Measurements from ENCODE around the gene AGAP9. TPM values are rescaled to one million over a fixed set of nuclear protein-coding genes. Genes with fewer than 3 reads are reported as not detected.
"Not testable (repeated sequence)": the region's sequence is repeated elsewhere in the genome, so short reads cannot be mapped to it uniquely, and the experiment has no call there.

Gene AGAP9
- total RNA-seq, 1 experiment from 2014 or later, result 8.6 TPM

GRCh38 chr10:47564318-47564717 lies 40.9 kb upstream of the AGAP9 start:
- H3K27me3 Mint-ChIP-seq (ENCODE audit: low read depth); H4K20me1 ChIP-seq (ENCODE audit: control insufficient read depth, insufficient read depth, insufficient read length); H3K27ac Mint-ChIP-seq; H3K4me1 Mint-ChIP-seq; H3K23me2 ChIP-seq (ENCODE audit: insufficient read length, low read depth, low read length, poor library complexity, severe bottlenecking); H2BK5ac ChIP-seq (ENCODE audit: insufficient read length, low read length); H2BK120ac ChIP-seq (ENCODE audit: low read depth, low read length, poor library complexity, severe bottlenecking); H3K4me3 Mint-ChIP-seq; H2BK20ac ChIP-seq (ENCODE audit: low read depth, low read length, poor library complexity, severe bottlenecking); H3K4ac ChIP-seq (ENCODE audit: low read depth, low read length); H2BK15ac ChIP-seq (ENCODE audit: low read depth, low read length); H3K79me2 ChIP-seq (ENCODE audit: insufficient read depth, low read length); H4K8ac ChIP-seq (replicated peaks; ENCODE audit: insufficient read length, low read depth, low read length); H3K36me3 Mint-ChIP-seq (ENCODE audit: insufficient read depth in 1 of 3, low read depth in 3 of 3); H2AFZ ChIP-seq (ENCODE audit: low read length); H2AK5ac ChIP-seq (ENCODE audit: insufficient read length, low read length); H3K18ac ChIP-seq (ENCODE audit: insufficient read length, low read depth, low read length); DNase-seq; H3T11ph ChIP-seq (ENCODE audit: low read length); H3K79me1 ChIP-seq (ENCODE audit: insufficient read depth, low read depth, low read length, poor library complexity, severe bottlenecking); H4K91ac ChIP-seq (ENCODE audit: insufficient read length, low read depth, low read length); H3K27ac ChIP-seq (ENCODE audit: insufficient read length, low read depth, low read length); H3K23ac ChIP-seq (ENCODE audit: insufficient read length, low read depth, low read length); H3K9me3 ChIP-seq (ENCODE audit: control insufficient read depth, low read depth, low read length); H3K14ac ChIP-seq (ENCODE audit: insufficient read depth, low read length); H3K27me3 ChIP-seq (ENCODE audit: insufficient read depth, low read length); H3K4me2 ChIP-seq (ENCODE audit: insufficient read depth, insufficient read length, low read length); H3K4me1 ChIP-seq (ENCODE audit: insufficient read depth, low read length); H3K9ac ChIP-seq (ENCODE audit: extremely low read depth, insufficient read length, low read length); H3K9me3 Mint-ChIP-seq; H2BK12ac ChIP-seq (ENCODE audit: insufficient read length, low read depth, low read length); H4K5ac ChIP-seq (ENCODE audit: insufficient read length, low read depth, low read length); H3K56ac ChIP-seq (ENCODE audit: insufficient read length, low read depth, low read length): not testable (repeated sequence)
- WGBS (ENCODE audit: extremely low coverage, insufficient read length, low lambda C conversion rate), result no CpG with 5 or more reads among the region's 16 CpGs

- not testable (repeated sequence) for H2BK15ac ChIP-seq (ENCODE audit: low read depth, low read length); H3K4me1 ChIP-seq (ENCODE audit: insufficient read depth, low read length); H3K14ac ChIP-seq (ENCODE audit: insufficient read depth, low read length); H3T11ph ChIP-seq (ENCODE audit: low read length); H2AK5ac ChIP-seq (ENCODE audit: insufficient read length, low read length); H3K4me3 Mint-ChIP-seq; H3K9ac ChIP-seq (ENCODE audit: extremely low read depth, insufficient read length, low read length); H3K18ac ChIP-seq (ENCODE audit: insufficient read length, low read depth, low read length); H3K27me3 Mint-ChIP-seq (ENCODE audit: low read depth); H3K36me3 Mint-ChIP-seq (ENCODE audit: insufficient read depth in 1 of 3, low read depth in 3 of 3); H3K23me2 ChIP-seq (ENCODE audit: insufficient read length, low read depth, low read length, poor library complexity, severe bottlenecking); H2BK5ac ChIP-seq (ENCODE audit: insufficient read length, low read length); H3K23ac ChIP-seq (ENCODE audit: insufficient read length, low read depth, low read length); H3K9me3 Mint-ChIP-seq; H3K4me2 ChIP-seq (ENCODE audit: insufficient read depth, insufficient read length, low read length); H2BK20ac ChIP-seq (ENCODE audit: low read depth, low read length, poor library complexity, severe bottlenecking); H3K9me3 ChIP-seq (ENCODE audit: control insufficient read depth, low read depth, low read length); H3K56ac ChIP-seq (ENCODE audit: insufficient read length, low read depth, low read length); H3K79me2 ChIP-seq (ENCODE audit: insufficient read depth, low read length); H4K5ac ChIP-seq (ENCODE audit: insufficient read length, low read depth, low read length); H3K27me3 ChIP-seq (ENCODE audit: insufficient read depth, low read length); H3K4ac ChIP-seq (ENCODE audit: low read depth, low read length); H4K91ac ChIP-seq (ENCODE audit: insufficient read length, low read depth, low read length); H3K27ac ChIP-seq (ENCODE audit: insufficient read length, low read depth, low read length); H4K8ac ChIP-seq (replicated peaks; ENCODE audit: insufficient read length, low read depth, low read length); H4K20me1 ChIP-seq (ENCODE audit: control insufficient read depth, insufficient read depth, insufficient read length); DNase-seq; H2BK120ac ChIP-seq (ENCODE audit: low read depth, low read length, poor library complexity, severe bottlenecking); H3K27ac Mint-ChIP-seq; H2BK12ac ChIP-seq (ENCODE audit: insufficient read length, low read depth, low read length); H3K4me1 Mint-ChIP-seq; H2AFZ ChIP-seq (ENCODE audit: low read length); H3K79me1 ChIP-seq (ENCODE audit: insufficient read depth, low read depth, low read length, poor library complexity, severe bottlenecking)
- WGBS (ENCODE audit: extremely low coverage, insufficient read length, low lambda C conversion rate), result no CpG with 5 or more reads among the region's 7 CpGs
Measured at GRCh38 chr10:47560452-47560851, 37.0 kb upstream of the AGAP9 start.

Measured in H9 (cell line).